Measurements from ENCODE around the gene ENTPD7. TPM values are rescaled to one million over a fixed set of nuclear protein-coding genes. Genes with fewer than 3 reads are reported as not detected.

ENTPD7 gene
- total and polyA plus RNA-seq, 12 donors: 1.2 to 38.7 (median 10.9) TPM

DNA sequence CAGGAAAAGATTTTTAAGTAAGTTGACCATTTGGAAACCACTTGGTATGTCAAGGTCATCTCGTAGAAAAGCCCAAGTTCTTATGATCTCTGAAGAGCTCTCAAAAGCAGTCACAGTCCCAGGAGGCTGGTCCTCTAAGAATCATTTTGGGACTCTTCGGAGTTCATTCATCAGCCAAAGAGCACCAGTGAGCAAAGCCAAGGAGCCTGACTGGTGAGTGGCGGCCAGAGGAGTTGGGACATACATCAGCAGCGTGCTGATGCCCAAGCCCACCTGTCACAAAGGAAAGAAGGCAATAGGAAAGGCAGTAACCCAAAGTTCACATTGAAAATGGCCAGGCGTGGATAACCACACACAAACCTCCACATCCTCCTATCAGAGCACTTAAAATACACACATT is 55.1 kb downstream of the ENTPD7 start:
- no peak overlapping the region for H3K4me3 ChIP-seq
- TF ChIP-seq, protein P1, sequence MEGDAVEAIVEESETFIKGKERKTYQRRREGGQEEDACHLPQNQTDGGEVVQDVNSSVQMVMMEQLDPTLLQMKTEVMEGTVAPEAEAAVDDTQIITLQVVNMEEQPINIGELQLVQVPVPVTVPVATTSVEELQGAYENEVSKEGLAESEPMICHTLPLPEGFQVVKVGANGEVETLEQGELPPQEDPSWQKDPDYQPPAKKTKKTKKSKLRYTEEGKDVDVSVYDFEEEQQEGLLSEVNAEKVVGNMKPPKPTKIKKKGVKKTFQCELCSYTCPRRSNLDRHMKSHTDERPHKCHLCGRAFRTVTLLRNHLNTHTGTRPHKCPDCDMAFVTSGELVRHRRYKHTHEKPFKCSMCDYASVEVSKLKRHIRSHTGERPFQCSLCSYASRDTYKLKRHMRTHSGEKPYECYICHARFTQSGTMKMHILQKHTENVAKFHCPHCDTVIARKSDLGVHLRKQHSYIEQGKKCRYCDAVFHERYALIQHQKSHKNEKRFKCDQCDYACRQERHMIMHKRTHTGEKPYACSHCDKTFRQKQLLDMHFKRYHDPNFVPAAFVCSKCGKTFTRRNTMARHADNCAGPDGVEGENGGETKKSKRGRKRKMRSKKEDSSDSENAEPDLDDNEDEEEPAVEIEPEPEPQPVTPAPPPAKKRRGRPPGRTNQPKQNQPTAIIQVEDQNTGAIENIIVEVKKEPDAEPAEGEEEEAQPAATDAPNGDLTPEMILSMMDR (IDR thresholded peaks at IDR 0.05): no peak
- no peak for TF ChIP-seq POLR2A (IDR thresholded peaks at IDR 0.05)
- H3K27me3 ChIP-seq: no peaks in the 10 kb centered on the region
- no peak for DNase-seq
- no peaks in the 10 kb centered on the region for H3K9me3 ChIP-seq (replicated peaks in 1 of 3)
- H3K27ac ChIP-seq: peak overlapping the region in 1 of 5 donors; percentile 0
- H3K4me1 ChIP-seq (replicated peaks in 1 of 2): peaks cover 7 to 21% of the 10 kb centered on the region in 2 donors
- peaks cover 0 to 48% of the 10 kb centered on the region in 2 donors for H3K36me3 ChIP-seq (replicated peaks in 1 of 2)
- 83 to 86% (median 84%) methylated on average over 5 of the region's 5 CpGs for WGBS, 4 donors
- intact Hi-C loops (cut with DNase I): loop anchor here (5.0 to 10.0 kb wide), 2 partner anchors 90 to 152 kb away; partner anchors contain the start of gene SLC25A28 (in 2 of the 2)

- no peak for DNase-seq
- 76 to 85% (median 85%) methylated on average over 2 of the region's 2 CpGs for WGBS, 4 donors
- Histone ChIP-seq H3K27me3 (no peaks in the 10 kb centered on the region), H3K27ac (no peak overlapping the region), H3K4me1 (replicated peaks in 1 of 2) (no peaks in the 10 kb centered on the region), H3K4me3 (no peak overlapping the region), H3K9me3 (replicated peaks in 1 of 3) (no peaks in the 10 kb centered on the region), H3K36me3 (replicated peaks in 1 of 2) (peaks cover 0 to 90% of the 10 kb centered on the region in 2 donors)
- TF ChIP-seq POLR2A (IDR thresholded peaks at IDR 0.05): no peak
- TF ChIP-seq, protein P1 (IDR thresholded peaks at IDR 0.05): no peak
- intact Hi-C loops (cut with DNase I): no loop called here
Observed at GRCh38 chr10:99720387-99720786, 61.1 kb downstream of the ENTPD7 start.

- DNase-seq: no peak
- Histone ChIP-seq H3K9me3 (replicated peaks in 1 of 3) (no peaks in the 10 kb centered on the region), H3K27ac (no peak overlapping the region), H3K4me3 (no peak overlapping the region), H3K4me1 (replicated peaks in 1 of 2) (peaks cover 10 to 21% of the 10 kb centered on the region in 2 donors), H3K36me3 (replicated peaks in 1 of 2) (peaks cover 4 to 27% of the 10 kb centered on the region in 2 donors), H3K27me3 (no peaks in the 10 kb centered on the region)
- 43 to 59% (median 54%) methylated on average over 1 of the region's 1 CpG for WGBS, 4 donors
- intact Hi-C loops (cut with DNase I): no loop called here
- TF ChIP-seq, protein P1 (IDR thresholded peaks at IDR 0.05): no peak
- no peak for TF ChIP-seq POLR2A (IDR thresholded peaks at IDR 0.05)
Observed at GRCh38 chr10:99730026-99730425, 70.7 kb downstream of the ENTPD7 start.

DNA sequence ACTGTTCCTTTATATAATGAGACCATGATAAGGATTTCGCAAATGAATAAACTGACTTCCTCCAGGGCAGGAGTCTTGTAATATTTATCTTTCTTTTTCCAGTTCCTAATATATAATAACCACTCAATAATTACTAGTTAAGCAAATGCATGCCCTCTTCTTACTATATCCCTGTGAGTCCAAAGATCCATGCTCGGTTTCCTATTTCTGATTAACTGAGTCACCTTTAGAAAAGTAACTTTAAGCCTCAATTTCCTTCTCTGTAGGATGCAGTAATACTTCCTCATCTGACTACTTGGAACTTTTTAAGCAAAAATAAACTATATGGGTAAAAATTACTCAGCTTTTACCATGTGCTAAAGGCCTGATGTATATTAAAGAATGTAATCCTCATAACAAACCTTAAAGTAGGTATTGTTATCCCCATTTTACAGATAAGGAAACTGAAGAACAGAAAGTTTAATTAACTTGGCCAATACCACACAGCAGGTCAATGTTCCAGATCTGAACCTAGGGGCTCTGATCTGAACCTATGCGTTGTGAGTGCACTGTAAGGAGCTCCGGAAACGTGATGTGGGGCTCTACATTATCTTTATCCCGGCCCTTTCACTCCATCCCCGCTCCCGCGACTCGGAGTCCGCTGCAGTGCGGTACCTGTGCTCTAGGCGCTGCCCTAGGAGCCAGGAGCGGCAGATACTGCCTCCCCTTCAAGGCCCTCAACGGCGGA is 72.2 kb downstream of the ENTPD7 start:
- TF ChIP-seq, protein P1 (IDR thresholded peaks at IDR 0.05): peak in 2 of 6 experiments; percentile 10 to 25
- no peak for TF ChIP-seq POLR2A (IDR thresholded peaks at IDR 0.05)
- Histone ChIP-seq H3K36me3 (replicated peaks in 1 of 2) (peaks cover under 1 to 12% of the 10 kb centered on the region in 2 donors), H3K9me3 (replicated peaks in 1 of 3) (no peaks in the 10 kb centered on the region), H3K27ac (peak overlapping the region; percentile 84 to 97 (median 94)), H3K27me3 (no peaks in the 10 kb centered on the region), H3K4me3 (peak overlapping the region; percentile 48 to 84 (median 78)), H3K4me1 (replicated peaks in 1 of 2) (peaks cover 10 to 21% of the 10 kb centered on the region in 2 donors)
- DNase-seq: no peak
- intact Hi-C loops (cut with DNase I): no loop called here
- 5 to 9% (median 5%) methylated on average over 9 to 16 of the region's 16 CpGs for WGBS, 4 donors
